Kidney (tissue), 14 donors: ENCODE results near the gene B3GALT2. TPM values are rescaled to one million over a fixed set of nuclear protein-coding genes. Genes with fewer than 3 reads are reported as not detected.

Experiments
- DNase-seq, 5 donors: peaks; one replicate each; pipeline ENCODE4 v3.0.0-alpha.2; 2013 to 2020
- FAIRE-seq: peaks from 2 replicates; lab custom pipeline; 2012; peaks lifted over from hg19 to GRCh38; lab: Jason Lieb, UNC
- H3K27ac ChIP-seq, 2 donors: one replicate each; pipeline ENCODE4 v1.7.0; 2013; ENCODE audit warnings: low read depth in 2 of 2, low read length in 2 of 2, inconsistent platforms in 1 of 2
- H3K27me3 ChIP-seq: one replicate; pipeline ENCODE4 v1.7.1; 2013; ENCODE audit warnings: low read length, inconsistent platforms; ENCODE audit not compliant: control insufficient read depth, insufficient read depth
- H3K36me3 ChIP-seq, 3 donors: one replicate each; pipeline versions ENCODE4 v1.7.0 to v1.7.1; 2013; ENCODE audit warnings: low read length in 3 of 3, control low read depth in 1 of 3, inconsistent platforms in 1 of 3; ENCODE audit not compliant: insufficient read depth in 3 of 3, control insufficient read depth in 2 of 3
- H3K4me1 ChIP-seq, 3 donors: one replicate each; pipeline versions ENCODE4 v1.7.0 to v1.7.1; 2013; ENCODE audit warnings: low read length in 3 of 3, inconsistent platforms in 1 of 3, low read depth in 1 of 3; ENCODE audit not compliant: control insufficient read depth in 2 of 3, insufficient read depth in 2 of 3
- H3K4me3 ChIP-seq, 3 donors: one replicate each; pipeline versions ENCODE4 v1.7.0 to v1.8.1; 2013; ENCODE audit warnings: low read length in 3 of 3, control low read depth in 1 of 3, inconsistent platforms in 1 of 3
- H3K9ac ChIP-seq, 3 donors: one replicate each; pipeline versions ENCODE4 v1.7.0 to v1.7.1; 2013; ENCODE audit warnings: low read length in 3 of 3, control low read depth in 1 of 3, inconsistent platforms in 1 of 3
- H3K9me3 ChIP-seq, 3 donors: one replicate each; pipeline versions ENCODE4 v1.7.0 to v1.7.1; 2013; ENCODE audit warnings: low read length in 3 of 3, control low read depth in 1 of 3, inconsistent platforms in 1 of 3; ENCODE audit not compliant: control insufficient read depth in 2 of 3, insufficient read depth in 1 of 3
- intact Hi-C: fragments of 100-400 bp; cut with DNase I; formaldehyde crosslinking; loops from one replicate; pipeline ENCODE4 v1.11.1; 2022
- polyA plus RNA-seq: library from polyadenylated mRNA; stranded (reverse); fragments of 350-450 nt; fragmentation: Illumina TruSeq; extraction: RNeasy Lipid Tissue Mini Kit (QIAGEN cat#74804); gene quantifications from one replicate; pipeline ENCODE4 v1.2.3, GENCODE V29; 2014; ENCODE audit warnings: low read depth, low replicate concordance; ENCODE audit not compliant: insufficient read depth
- total RNA-seq: library from RNA; stranded (reverse); fragmentation: NEBNext Ultra II Directional; extraction: Animal tissue kit (Norgen Biotek cat#: 25700); gene quantifications from one replicate; pipeline ENCODE4 v1.2.1, GENCODE V29; 2021
- TF ChIP-seq, protein P1 (sequence below): IDR thresholded peaks from 3 replicates; pipeline ENCODE4 v1.5.1; 2012; ENCODE audit warnings: mild to moderate bottlenecking, moderate library complexity, borderline replicate concordance; ENCODE audit not compliant: insufficient read depth; ENCODE audit errors: extremely low read depth
- donor health status: control.
- donor health status: control.
- donor health status: control.
- donor health status: control.
- donor health status: control.
- donor health status: DM: yes; HTN: yes; CAD: no.
- donor health status: Normal renal cell carcinoma (clear cell type).

The B3GALT2 gene
- total and polyA plus RNA-seq, 2 donors from 2014 or later: 0.25 to 2.2 TPM

DNA sequence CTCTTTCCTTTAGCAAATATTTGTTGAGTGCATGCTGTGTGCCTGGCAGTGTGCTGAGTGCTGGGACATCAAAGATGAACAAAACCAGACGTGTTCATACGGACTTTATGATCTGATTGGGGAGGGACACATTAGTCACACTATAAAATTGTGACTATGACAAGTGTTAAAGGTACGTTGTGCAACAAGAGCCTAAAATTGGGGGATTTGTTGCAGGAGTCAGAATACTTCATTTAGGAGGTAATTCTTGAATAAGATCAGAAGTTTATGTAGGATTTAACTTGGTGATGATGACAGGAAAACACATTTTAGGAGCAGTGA is 29.6 kb downstream of the B3GALT2 start:
- Histone ChIP-seq H3K36me3 (peaks cover 0 to 5% (median 2%) of the 10 kb centered on the region in 3 donors), H3K4me1 (no peaks in the 10 kb centered on the region), H3K4me3 (no peak overlapping the region), H3K9me3 (no peaks in the 10 kb centered on the region), H3K9ac (no peak overlapping the region), H3K27ac (no peak overlapping the region), H3K27me3 (no peaks in the 10 kb centered on the region)
- FAIRE-seq (no peak), DNase-seq (no peak)
- TF ChIP-seq, protein P1, sequence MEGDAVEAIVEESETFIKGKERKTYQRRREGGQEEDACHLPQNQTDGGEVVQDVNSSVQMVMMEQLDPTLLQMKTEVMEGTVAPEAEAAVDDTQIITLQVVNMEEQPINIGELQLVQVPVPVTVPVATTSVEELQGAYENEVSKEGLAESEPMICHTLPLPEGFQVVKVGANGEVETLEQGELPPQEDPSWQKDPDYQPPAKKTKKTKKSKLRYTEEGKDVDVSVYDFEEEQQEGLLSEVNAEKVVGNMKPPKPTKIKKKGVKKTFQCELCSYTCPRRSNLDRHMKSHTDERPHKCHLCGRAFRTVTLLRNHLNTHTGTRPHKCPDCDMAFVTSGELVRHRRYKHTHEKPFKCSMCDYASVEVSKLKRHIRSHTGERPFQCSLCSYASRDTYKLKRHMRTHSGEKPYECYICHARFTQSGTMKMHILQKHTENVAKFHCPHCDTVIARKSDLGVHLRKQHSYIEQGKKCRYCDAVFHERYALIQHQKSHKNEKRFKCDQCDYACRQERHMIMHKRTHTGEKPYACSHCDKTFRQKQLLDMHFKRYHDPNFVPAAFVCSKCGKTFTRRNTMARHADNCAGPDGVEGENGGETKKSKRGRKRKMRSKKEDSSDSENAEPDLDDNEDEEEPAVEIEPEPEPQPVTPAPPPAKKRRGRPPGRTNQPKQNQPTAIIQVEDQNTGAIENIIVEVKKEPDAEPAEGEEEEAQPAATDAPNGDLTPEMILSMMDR: no peak
- intact Hi-C loops: no loop called here

DNA sequence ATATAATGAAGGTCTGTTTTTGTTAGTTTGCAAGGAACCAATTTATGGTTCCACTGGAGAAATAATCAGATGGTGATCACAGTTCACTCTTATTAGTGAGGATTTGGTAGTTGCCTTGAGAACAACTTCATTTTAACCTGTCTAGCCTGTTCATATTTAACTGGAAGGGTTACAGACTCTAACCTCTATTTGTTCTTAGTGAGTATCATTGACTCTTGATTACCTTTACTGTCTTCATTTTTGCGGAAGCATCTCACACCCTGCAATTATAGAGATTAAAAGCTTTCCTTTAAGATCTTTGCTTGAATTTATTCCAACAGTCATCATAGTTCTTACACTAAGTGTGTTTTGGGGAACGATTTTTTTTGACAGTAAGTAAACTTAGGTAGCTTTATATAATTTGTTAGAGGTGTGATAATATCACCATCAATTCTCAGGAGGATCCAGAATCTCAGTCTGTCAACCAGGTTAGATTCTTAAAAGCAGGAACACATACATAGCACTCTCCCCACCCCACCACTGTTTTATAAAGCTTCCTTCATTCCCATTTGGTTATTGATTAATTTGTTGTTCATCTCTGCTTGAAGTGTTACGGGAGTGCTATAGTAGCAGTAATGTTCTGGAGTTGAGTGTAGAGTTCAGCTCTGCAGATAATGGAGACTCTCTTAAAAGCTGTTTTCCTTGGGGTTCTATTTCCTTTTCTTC is 30.1 kb downstream of the B3GALT2 start:
- Histone ChIP-seq H3K4me1 (no peaks in the 10 kb centered on the region), H3K9ac (no peak overlapping the region), H3K27me3 (no peaks in the 10 kb centered on the region), H3K36me3 (peaks cover 0 to 5% (median 5%) of the 10 kb centered on the region in 3 donors), H3K27ac (no peak overlapping the region), H3K9me3 (no peaks in the 10 kb centered on the region), H3K4me3 (no peak overlapping the region)
- no peak for DNase-seq
- intact Hi-C loops: no loop called here
- FAIRE-seq: no peak
- TF ChIP-seq, protein P1: no peak

DNA sequence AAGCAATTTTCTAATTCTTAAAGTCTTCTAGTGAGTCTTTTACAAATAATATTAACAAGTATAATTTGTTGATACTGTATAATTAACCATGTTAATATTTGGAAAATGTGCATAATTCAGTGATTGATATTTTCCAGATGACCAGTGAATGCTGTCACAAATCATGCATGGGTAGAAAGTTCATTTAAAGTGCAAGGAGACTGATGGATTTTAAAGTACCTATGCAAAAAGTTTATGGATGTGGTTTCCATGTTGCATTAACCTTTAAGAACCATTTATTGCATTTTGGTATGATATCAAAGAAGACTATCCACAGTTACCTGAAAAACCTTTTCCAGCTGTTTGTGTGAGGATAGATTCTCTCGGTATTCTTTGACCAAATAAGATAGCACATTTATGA is 41.4 kb downstream of the B3GALT2 start:
- Histone ChIP-seq H3K36me3 (peaks cover 5 to 17% (median 13%) of the 10 kb centered on the region in 3 donors), H3K9me3 (no peaks in the 10 kb centered on the region), H3K27me3 (no peaks in the 10 kb centered on the region), H3K27ac (no peak overlapping the region), H3K4me1 (peaks cover 0 to 2% (median 0%) of the 10 kb centered on the region in 3 donors), H3K9ac (no peak overlapping the region), H3K4me3 (no peak overlapping the region)
- DNase-seq (no peak), FAIRE-seq (no peak)
- TF ChIP-seq, protein P1: no peak
- intact Hi-C loops: no loop called here
